ENCODE results near the gene HSPB6. TPM values are rescaled to one million over a fixed set of nuclear protein-coding genes. Genes with fewer than 3 reads are reported as not detected.

The HSPB6 gene
- total RNA-seq, 1 experiment from 2014 or later = 0.93 TPM

DNA sequence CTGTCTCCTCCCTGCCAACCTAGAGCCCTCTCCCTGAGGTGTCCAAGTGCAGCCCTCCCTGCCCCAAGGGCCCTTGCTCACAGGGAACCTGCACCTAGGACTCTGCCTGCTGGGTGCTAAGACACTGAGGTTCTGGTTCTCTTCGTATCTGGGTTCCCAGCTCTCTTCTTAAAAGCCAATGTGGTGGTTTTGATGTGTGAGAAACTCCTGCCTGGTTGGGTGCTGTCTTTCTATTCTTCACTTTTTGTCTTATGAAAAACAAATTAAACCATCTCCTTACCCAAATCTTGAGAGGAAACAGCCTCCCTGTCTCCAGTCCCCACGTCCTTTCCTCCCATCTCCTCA, 43.4 kb downstream of the HSPB6 start:
- H3K4me2 ChIP-seq (ENCODE audit: low read length) = no peak overlapping the region
- BruUV-seq (replicated peaks) = no TSS peak
- DNase-seq (ENCODE audit: low read depth, low spot score) (no peak), ATAC-seq (no peak)
- H3K9me3 ChIP-seq (ENCODE audit: control insufficient read depth in 1 of 2, insufficient read depth in 1 of 2, low read depth in 1 of 2, low read length in 2 of 2) = no peaks in the 10 kb centered on the region
- H3K27ac ChIP-seq (ENCODE audit: low read depth, low read length) = no peak overlapping the region
- no peak overlapping the region for H3K4me3 ChIP-seq (replicated peaks in 1 of 2; ENCODE audit: low read depth in 1 of 2, low read length in 2 of 2)
- no peak overlapping the region for H2AFZ ChIP-seq (ENCODE audit: low read depth, low read length, poor library complexity, severe bottlenecking)
- no peaks in the 10 kb centered on the region for H4K20me1 ChIP-seq (ENCODE audit: insufficient read depth)
- H3K27me3 ChIP-seq (ENCODE audit: insufficient read depth, low read length) = no peaks in the 10 kb centered on the region
- H3K4me1 ChIP-seq (ENCODE audit: control insufficient read depth in 1 of 2, insufficient read depth in 2 of 2, low read length in 2 of 2) = peaks cover 9 to 33% of the 10 kb centered on the region in 2 experiments; a peak in 3 of 4 replicates
- ChIA-PET CTCF (no interaction called here), RAD21 (ENCODE audit: low non-redundant PET in 1 of 2, low total read pairs in 2 of 2, uncharacterized antibody in 2 of 2, unreplicated experiment in 2 of 2) (no interaction called here), POLR2A (no interaction called here)
- intact Hi-C loops (cut with micrococcal nuclease) = loop anchor here (10.0 kb wide), 1 partner anchor 359 kb away; the partner anchor contains the start of gene FFAR3
- H3K9me2 ChIP-seq (ENCODE audit: insufficient read depth) = no peaks in the 10 kb centered on the region
- H3K79me2 ChIP-seq (ENCODE audit: insufficient read depth, low read length) = peaks cover 8% of the 10 kb centered on the region
- H3K36me3 ChIP-seq (ENCODE audit: control insufficient read depth in 1 of 2, insufficient read depth in 2 of 2, low read length in 2 of 2) = no peaks in the 10 kb centered on the region
- H3K9ac ChIP-seq (ENCODE audit: low read length) = no peak overlapping the region
- TF ChIP-seq SP1 (IDR thresholded peaks at IDR 0.05; ENCODE audit: low read depth) (no peak), TCF7L2 (IDR thresholded peaks at IDR 0.05; ENCODE audit: borderline replicate concordance, extremely low read depth, insufficient read depth, insufficient read length) (no peak), YY1 (IDR thresholded peaks at IDR 0.05; ENCODE audit: extremely low read depth, insufficient replicate concordance, low read depth, low read length) (no peak), EZH2 (IDR thresholded peaks at IDR 0.05) (no peak), ZNF274 (IDR thresholded peaks at IDR 0.05; ENCODE audit: low read depth, low read length) (no peak), JUND (IDR thresholded peaks at IDR 0.05) (no peak), ZFX (IDR thresholded peaks at IDR 0.05) (no peak), CEBPB (IDR thresholded peaks at IDR 0.05; ENCODE audit: low read depth) (no peak), EZH2phosphoT487 (IDR thresholded peaks at IDR 0.05; ENCODE audit: borderline replicate concordance) (no peak), CBX3 (IDR thresholded peaks at IDR 0.05; ENCODE audit: low read depth) (no peak), FOSL1 (IDR thresholded peaks at IDR 0.05; ENCODE audit: low read depth) (no peak), RAD21 (IDR thresholded peaks at IDR 0.05; ENCODE audit: low read depth) (no peak)
- TF ChIP-seq, protein P1, sequence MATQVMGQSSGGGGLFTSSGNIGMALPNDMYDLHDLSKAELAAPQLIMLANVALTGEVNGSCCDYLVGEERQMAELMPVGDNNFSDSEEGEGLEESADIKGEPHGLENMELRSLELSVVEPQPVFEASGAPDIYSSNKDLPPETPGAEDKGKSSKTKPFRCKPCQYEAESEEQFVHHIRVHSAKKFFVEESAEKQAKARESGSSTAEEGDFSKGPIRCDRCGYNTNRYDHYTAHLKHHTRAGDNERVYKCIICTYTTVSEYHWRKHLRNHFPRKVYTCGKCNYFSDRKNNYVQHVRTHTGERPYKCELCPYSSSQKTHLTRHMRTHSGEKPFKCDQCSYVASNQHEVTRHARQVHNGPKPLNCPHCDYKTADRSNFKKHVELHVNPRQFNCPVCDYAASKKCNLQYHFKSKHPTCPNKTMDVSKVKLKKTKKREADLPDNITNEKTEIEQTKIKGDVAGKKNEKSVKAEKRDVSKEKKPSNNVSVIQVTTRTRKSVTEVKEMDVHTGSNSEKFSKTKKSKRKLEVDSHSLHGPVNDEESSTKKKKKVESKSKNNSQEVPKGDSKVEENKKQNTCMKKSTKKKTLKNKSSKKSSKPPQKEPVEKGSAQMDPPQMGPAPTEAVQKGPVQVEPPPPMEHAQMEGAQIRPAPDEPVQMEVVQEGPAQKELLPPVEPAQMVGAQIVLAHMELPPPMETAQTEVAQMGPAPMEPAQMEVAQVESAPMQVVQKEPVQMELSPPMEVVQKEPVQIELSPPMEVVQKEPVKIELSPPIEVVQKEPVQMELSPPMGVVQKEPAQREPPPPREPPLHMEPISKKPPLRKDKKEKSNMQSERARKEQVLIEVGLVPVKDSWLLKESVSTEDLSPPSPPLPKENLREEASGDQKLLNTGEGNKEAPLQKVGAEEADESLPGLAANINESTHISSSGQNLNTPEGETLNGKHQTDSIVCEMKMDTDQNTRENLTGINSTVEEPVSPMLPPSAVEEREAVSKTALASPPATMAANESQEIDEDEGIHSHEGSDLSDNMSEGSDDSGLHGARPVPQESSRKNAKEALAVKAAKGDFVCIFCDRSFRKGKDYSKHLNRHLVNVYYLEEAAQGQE (IDR thresholded peaks at IDR 0.05; ENCODE audit: low read depth) = no peak
- TF ChIP-seq, protein P2, sequence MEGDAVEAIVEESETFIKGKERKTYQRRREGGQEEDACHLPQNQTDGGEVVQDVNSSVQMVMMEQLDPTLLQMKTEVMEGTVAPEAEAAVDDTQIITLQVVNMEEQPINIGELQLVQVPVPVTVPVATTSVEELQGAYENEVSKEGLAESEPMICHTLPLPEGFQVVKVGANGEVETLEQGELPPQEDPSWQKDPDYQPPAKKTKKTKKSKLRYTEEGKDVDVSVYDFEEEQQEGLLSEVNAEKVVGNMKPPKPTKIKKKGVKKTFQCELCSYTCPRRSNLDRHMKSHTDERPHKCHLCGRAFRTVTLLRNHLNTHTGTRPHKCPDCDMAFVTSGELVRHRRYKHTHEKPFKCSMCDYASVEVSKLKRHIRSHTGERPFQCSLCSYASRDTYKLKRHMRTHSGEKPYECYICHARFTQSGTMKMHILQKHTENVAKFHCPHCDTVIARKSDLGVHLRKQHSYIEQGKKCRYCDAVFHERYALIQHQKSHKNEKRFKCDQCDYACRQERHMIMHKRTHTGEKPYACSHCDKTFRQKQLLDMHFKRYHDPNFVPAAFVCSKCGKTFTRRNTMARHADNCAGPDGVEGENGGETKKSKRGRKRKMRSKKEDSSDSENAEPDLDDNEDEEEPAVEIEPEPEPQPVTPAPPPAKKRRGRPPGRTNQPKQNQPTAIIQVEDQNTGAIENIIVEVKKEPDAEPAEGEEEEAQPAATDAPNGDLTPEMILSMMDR (IDR thresholded peaks at IDR 0.05 in 2 of 3, conservative IDR thresholded peaks at IDR 0.05 in 1 of 3; ENCODE audit: borderline replicate concordance in 1 of 3, insufficient read depth in 1 of 3, low read depth in 2 of 3, low read length in 2 of 3) = no peak
